ENCODE results near the gene NDC1. TPM values are rescaled to one million over a fixed set of nuclear protein-coding genes. Genes with fewer than 3 reads are reported as not detected.

The NDC1 gene
- total and polyA plus RNA-seq, 10 donors, result 5.2 to 18.2 (median 9.0) TPM

DNA sequence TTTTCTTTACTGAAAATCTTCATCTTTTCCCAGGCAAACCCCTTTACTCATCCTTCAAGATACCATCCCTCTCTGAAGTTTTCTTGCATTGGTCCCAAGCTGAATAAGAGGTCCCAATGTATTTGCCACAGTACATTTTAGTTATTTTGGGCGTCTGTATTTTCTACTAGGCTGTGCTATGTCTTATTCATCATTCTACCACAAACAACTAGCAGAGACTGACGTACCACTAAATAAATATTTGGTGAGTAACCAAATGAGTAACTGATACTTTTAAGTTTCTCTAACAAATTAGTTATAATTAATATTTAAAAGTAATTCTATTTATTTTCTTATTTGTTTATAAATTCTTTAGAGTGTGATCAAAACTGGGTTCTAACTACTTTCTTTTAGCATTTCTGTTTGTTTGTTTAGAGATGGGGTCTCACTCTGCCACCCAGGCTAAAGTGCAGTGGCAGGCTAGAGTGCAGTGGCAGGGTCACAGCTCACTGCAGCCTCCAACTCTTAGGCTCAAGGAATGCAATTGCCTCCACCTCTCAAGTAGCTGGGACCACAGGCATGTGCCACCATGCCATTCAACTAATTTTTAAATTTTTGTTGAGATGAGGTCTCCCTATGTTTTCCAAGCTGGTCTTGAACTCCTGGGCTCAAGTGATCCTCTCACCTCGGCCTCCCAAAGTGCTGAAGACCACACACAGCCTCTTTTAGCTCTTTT is 33.1 kb downstream of the NDC1 start:
- 94 to 97% (median 94%) methylated on average over 3 of the region's 3 CpGs for WGBS, 5 donors
- peaks cover 0 to 99% (median 53%) of the 10 kb centered on the region in 6 donors for H3K36me3 ChIP-seq
- no peaks in the 10 kb centered on the region for H3K27me3 ChIP-seq (replicated peaks in 1 of 7)
- H3K4me3 ChIP-seq, result no peak overlapping the region
- TF ChIP-seq POLR2A (IDR thresholded peaks at IDR 0.05) (no peak), POLR2AphosphoS5 (IDR thresholded peaks at IDR 0.05) (no peak)
- TF ChIP-seq, protein P1, sequence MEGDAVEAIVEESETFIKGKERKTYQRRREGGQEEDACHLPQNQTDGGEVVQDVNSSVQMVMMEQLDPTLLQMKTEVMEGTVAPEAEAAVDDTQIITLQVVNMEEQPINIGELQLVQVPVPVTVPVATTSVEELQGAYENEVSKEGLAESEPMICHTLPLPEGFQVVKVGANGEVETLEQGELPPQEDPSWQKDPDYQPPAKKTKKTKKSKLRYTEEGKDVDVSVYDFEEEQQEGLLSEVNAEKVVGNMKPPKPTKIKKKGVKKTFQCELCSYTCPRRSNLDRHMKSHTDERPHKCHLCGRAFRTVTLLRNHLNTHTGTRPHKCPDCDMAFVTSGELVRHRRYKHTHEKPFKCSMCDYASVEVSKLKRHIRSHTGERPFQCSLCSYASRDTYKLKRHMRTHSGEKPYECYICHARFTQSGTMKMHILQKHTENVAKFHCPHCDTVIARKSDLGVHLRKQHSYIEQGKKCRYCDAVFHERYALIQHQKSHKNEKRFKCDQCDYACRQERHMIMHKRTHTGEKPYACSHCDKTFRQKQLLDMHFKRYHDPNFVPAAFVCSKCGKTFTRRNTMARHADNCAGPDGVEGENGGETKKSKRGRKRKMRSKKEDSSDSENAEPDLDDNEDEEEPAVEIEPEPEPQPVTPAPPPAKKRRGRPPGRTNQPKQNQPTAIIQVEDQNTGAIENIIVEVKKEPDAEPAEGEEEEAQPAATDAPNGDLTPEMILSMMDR (IDR thresholded peaks at IDR 0.05 in 8 of 11, conservative IDR thresholded peaks at IDR 0.05 in 3 of 11), result no peak
- intact Hi-C loops (cut with DNase I; ENCODE audit: low total_unique reads), result no loop called here
- H3K4me1 ChIP-seq, result no peaks in the 10 kb centered on the region
- H3K9me3 ChIP-seq, result no peaks in the 10 kb centered on the region
- DNase-seq, result no peak
- H3K27ac ChIP-seq, result no peak overlapping the region

DNA sequence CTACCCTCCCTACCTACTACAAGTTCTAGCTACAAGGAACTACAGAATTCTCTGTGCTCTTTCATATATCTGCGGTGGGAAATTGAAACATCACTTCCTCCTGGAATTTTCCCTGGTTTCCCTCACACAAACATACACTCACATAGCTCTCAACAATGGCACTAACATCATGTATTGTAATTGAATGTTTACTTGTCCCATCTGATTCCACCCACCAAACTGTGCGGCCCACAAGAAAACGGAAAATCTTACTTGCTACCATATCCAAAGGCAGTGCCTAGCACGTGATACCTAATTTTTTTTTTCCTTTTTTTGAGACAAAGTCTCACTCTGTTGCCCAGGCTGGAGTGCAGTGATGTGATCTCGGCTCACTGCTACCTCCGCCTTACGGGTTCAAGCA is 33.9 kb downstream of the NDC1 start:
- Histone ChIP-seq H3K27me3 (replicated peaks in 1 of 7) (no peaks in the 10 kb centered on the region), H3K27ac (no peak overlapping the region), H3K4me1 (no peaks in the 10 kb centered on the region), H3K36me3 (peaks cover 0 to 100% (median 54%) of the 10 kb centered on the region in 6 donors), H3K9me3 (no peaks in the 10 kb centered on the region), H3K4me3 (no peak overlapping the region)
- intact Hi-C loops (cut with DNase I; ENCODE audit: low total_unique reads), result no loop called here
- TF ChIP-seq POLR2AphosphoS5 (IDR thresholded peaks at IDR 0.05) (no peak), POLR2A (IDR thresholded peaks at IDR 0.05) (no peak)
- TF ChIP-seq, protein P1 (IDR thresholded peaks at IDR 0.05 in 8 of 11, conservative IDR thresholded peaks at IDR 0.05 in 3 of 11), result no peak
- 94 to 98% (median 97%) methylated on average over 7 of the region's 7 CpGs for WGBS, 5 donors
- no peak for DNase-seq

DNA sequence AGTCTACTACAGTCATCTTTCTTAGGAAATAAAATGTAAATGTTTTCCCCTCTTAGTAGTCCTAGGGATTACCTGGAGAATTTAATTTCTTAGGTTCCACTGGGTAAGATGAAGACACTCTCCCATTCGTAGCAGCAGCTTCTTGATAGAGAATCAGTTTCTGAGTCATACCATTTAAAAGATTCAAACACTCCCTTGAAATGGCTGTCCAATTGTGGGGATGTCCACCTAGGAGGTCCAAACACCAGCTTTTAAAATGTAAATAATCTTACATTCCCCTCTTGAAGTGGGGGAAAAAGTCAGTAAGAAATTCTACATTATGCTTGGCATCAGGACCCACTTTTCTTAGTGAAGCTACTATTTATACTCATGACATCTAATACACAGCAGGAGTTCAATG is 37.5 kb downstream of the NDC1 start:
- no peak for DNase-seq
- Histone ChIP-seq H3K4me3 (no peak overlapping the region), H3K36me3 (peaks cover 0 to 100% (median 46%) of the 10 kb centered on the region in 6 donors), H3K4me1 (no peaks in the 10 kb centered on the region), H3K9me3 (no peaks in the 10 kb centered on the region), H3K27me3 (replicated peaks in 1 of 7) (no peaks in the 10 kb centered on the region), H3K27ac (no peak overlapping the region)
- WGBS, 5 donors, result 94 to 100% (median 97%) methylated on average over 1 of the region's 1 CpG
- TF ChIP-seq POLR2AphosphoS5 (IDR thresholded peaks at IDR 0.05) (no peak), POLR2A (IDR thresholded peaks at IDR 0.05) (no peak)
- TF ChIP-seq, protein P1 (IDR thresholded peaks at IDR 0.05 in 8 of 11, conservative IDR thresholded peaks at IDR 0.05 in 3 of 11), result no peak
- intact Hi-C loops (cut with DNase I; ENCODE audit: low total_unique reads), result no loop called here

DNA sequence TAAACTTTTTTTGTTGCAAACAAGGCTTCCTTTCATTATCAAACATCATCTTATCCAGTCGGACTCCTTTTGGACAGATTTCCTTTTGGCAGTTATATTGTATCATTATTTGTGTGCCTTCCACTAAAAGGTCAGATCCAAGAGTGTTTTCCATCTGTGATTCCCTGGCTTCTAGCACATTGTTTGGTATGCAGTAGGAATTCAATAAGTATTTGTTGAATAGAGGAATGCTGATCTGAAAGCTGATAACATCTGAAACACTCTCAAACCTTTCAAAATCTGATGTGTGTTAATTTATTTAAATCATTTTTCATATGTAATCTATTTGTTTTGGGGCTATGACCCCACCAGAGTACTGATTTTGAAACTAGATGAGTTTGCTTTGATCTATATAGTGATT is 39.0 kb downstream of the NDC1 start:
- 73 to 88% (median 77%) methylated on average over 1 of the region's 1 CpG for WGBS, 5 donors
- Histone ChIP-seq H3K4me3 (no peak overlapping the region), H3K4me1 (no peaks in the 10 kb centered on the region), H3K9me3 (no peaks in the 10 kb centered on the region), H3K36me3 (peaks cover 0 to 100% (median 46%) of the 10 kb centered on the region in 6 donors), H3K27ac (no peak overlapping the region), H3K27me3 (replicated peaks in 1 of 7) (no peaks in the 10 kb centered on the region)
- TF ChIP-seq, protein P1 (IDR thresholded peaks at IDR 0.05 in 8 of 11, conservative IDR thresholded peaks at IDR 0.05 in 3 of 11), result no peak
- TF ChIP-seq POLR2A (IDR thresholded peaks at IDR 0.05), result no peak
- no peak for TF ChIP-seq POLR2AphosphoS5 (IDR thresholded peaks at IDR 0.05)
- intact Hi-C loops (cut with DNase I; ENCODE audit: low total_unique reads), result no loop called here
- DNase-seq, result no peak

All from spleen (tissue), 11 donors.